ENCODE results near the gene NUTM1. TPM values are rescaled to one million over a fixed set of nuclear protein-coding genes. Genes with fewer than 3 reads are reported as not detected.

The NUTM1 gene, protein sequence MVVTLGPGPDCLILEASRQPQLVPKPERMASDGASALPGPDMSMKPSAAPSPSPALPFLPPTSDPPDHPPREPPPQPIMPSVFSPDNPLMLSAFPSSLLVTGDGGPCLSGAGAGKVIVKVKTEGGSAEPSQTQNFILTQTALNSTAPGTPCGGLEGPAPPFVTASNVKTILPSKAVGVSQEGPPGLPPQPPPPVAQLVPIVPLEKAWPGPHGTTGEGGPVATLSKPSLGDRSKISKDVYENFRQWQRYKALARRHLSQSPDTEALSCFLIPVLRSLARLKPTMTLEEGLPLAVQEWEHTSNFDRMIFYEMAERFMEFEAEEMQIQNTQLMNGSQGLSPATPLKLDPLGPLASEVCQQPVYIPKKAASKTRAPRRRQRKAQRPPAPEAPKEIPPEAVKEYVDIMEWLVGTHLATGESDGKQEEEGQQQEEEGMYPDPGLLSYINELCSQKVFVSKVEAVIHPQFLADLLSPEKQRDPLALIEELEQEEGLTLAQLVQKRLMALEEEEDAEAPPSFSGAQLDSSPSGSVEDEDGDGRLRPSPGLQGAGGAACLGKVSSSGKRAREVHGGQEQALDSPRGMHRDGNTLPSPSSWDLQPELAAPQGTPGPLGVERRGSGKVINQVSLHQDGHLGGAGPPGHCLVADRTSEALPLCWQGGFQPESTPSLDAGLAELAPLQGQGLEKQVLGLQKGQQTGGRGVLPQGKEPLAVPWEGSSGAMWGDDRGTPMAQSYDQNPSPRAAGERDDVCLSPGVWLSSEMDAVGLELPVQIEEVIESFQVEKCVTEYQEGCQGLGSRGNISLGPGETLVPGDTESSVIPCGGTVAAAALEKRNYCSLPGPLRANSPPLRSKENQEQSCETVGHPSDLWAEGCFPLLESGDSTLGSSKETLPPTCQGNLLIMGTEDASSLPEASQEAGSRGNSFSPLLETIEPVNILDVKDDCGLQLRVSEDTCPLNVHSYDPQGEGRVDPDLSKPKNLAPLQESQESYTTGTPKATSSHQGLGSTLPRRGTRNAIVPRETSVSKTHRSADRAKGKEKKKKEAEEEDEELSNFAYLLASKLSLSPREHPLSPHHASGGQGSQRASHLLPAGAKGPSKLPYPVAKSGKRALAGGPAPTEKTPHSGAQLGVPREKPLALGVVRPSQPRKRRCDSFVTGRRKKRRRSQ
- total RNA-seq, result not detected in 3 replicates

- TF ChIP-seq, protein P1, sequence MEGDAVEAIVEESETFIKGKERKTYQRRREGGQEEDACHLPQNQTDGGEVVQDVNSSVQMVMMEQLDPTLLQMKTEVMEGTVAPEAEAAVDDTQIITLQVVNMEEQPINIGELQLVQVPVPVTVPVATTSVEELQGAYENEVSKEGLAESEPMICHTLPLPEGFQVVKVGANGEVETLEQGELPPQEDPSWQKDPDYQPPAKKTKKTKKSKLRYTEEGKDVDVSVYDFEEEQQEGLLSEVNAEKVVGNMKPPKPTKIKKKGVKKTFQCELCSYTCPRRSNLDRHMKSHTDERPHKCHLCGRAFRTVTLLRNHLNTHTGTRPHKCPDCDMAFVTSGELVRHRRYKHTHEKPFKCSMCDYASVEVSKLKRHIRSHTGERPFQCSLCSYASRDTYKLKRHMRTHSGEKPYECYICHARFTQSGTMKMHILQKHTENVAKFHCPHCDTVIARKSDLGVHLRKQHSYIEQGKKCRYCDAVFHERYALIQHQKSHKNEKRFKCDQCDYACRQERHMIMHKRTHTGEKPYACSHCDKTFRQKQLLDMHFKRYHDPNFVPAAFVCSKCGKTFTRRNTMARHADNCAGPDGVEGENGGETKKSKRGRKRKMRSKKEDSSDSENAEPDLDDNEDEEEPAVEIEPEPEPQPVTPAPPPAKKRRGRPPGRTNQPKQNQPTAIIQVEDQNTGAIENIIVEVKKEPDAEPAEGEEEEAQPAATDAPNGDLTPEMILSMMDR (IDR thresholded peaks at IDR 0.05; ENCODE audit: unreplicated experiment), result peak; percentile 94
- Mint-ChIP-seq H3K27me3 (ENCODE audit: low read depth) (no peaks in the 10 kb centered on the region), H3K9me3 (no peaks in the 10 kb centered on the region), H3K4me1 (peaks cover 17% of the 10 kb centered on the region), H3K4me3 (no peak within 1 kb of the TSS), H3K27ac (peak within 1 kb of the TSS; percentile 85), H3K36me3 (peaks cover 10% of the 10 kb centered on the region)
- DNase-seq (ENCODE audit: low spot score in 2 of 2, unreplicated experiment in 2 of 2), result peak; percentile 77 to 93
Observed at GRCh38 chr15:34342737-34343575, at the start of gene NUTM1, which contains the start of gene NOP10. NUTM1 (plus strand) TSS chr15:34343315; CDS start chr15:34343697, 382 bp downstream. NOP10 (minus strand) TSS chr15:34343136; CDS start chr15:34343073, 63 bp downstream.

DNA sequence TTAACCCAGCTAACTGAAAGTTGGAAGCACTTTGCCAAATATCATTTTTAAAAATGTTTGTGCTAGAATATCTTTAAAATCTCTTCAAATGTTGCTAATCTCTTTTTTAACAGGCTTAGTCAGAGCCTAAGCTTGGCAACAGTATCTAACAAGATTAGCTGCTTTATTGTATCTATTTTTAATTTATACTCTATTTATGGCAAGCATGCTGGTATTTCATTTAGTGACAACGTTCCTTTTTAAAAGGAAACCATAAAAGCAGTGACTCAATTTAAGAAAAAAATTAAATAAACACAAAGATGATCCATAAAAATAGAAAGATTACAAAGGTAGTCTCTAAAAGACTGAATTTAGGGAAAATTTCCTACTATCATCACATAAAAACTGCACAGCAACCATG lies 46.1 kb upstream of the NUTM1 start:
- TF ChIP-seq, protein P1 (IDR thresholded peaks at IDR 0.05; ENCODE audit: unreplicated experiment), result no peak
- no peaks in the 10 kb centered on the region for H3K9me3 Mint-ChIP-seq
- DNase-seq (ENCODE audit: low spot score in 2 of 2, unreplicated experiment in 2 of 2), result no peak
- H3K27me3 Mint-ChIP-seq (ENCODE audit: low read depth), result no peaks in the 10 kb centered on the region
- peaks cover 8% of the 10 kb centered on the region for H3K36me3 Mint-ChIP-seq
- no peaks in the 10 kb centered on the region for H3K4me1 Mint-ChIP-seq
- no peak overlapping the region for H3K4me3 Mint-ChIP-seq
- H3K27ac Mint-ChIP-seq, result no peak overlapping the region

DNA sequence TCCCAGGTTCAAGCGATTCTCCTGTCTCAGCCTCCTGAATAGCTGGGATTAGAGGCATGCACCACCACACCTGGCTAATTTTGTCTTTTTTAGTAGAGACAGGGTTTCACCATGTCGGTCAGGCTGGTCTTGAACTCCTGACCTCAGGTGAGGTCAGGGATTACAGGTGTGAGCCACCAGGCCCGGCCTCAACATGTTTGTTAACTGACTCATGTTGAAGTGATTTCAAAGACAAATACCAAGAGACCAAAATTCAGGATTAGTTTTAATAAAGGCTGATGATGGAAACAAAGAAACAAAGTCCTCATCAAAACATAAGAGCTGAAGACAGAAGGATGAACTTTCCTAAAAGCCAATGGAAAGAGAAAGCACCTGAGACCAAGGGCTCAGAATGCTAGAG lies 42.1 kb upstream of the NUTM1 start:
- Mint-ChIP-seq H3K9me3 (no peaks in the 10 kb centered on the region), H3K27ac (no peak overlapping the region), H3K4me1 (no peaks in the 10 kb centered on the region), H3K4me3 (no peak overlapping the region), H3K27me3 (ENCODE audit: low read depth) (no peaks in the 10 kb centered on the region), H3K36me3 (peaks cover 5% of the 10 kb centered on the region)
- TF ChIP-seq, protein P1 (IDR thresholded peaks at IDR 0.05; ENCODE audit: unreplicated experiment), result no peak
- no peak for DNase-seq (ENCODE audit: low spot score in 2 of 2, unreplicated experiment in 2 of 2)

DNA sequence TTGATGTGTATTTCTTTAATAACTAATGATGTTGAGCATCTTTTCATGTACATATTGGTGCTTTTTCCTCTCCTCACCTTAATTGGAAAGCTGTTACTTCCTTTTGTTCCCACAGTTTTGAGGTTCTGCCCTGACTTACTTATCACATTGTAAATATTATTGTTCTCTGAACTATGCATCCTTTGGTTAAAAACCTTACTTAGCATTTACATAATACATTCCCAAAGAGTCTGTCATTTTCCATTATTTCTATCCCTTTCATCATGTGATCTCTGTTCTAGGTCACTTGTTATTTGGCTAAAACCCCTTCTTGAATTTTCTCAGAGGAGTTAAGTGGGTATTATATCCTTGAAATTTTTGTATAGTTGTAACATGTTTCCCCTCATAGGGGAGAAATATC lies 38.5 kb upstream of the NUTM1 start:
- Mint-ChIP-seq H3K27ac (no peak overlapping the region), H3K36me3 (peaks cover 10% of the 10 kb centered on the region), H3K4me1 (no peaks in the 10 kb centered on the region), H3K4me3 (no peak overlapping the region), H3K27me3 (ENCODE audit: low read depth) (no peaks in the 10 kb centered on the region), H3K9me3 (no peaks in the 10 kb centered on the region)
- TF ChIP-seq, protein P1 (IDR thresholded peaks at IDR 0.05; ENCODE audit: unreplicated experiment), result no peak
- DNase-seq (ENCODE audit: low spot score in 2 of 2, unreplicated experiment in 2 of 2), result no peak

GRCh38 chr15:34311563-34311962 lies 31.6 kb upstream of the NUTM1 start:
- Mint-ChIP-seq H3K36me3 (peaks cover 7% of the 10 kb centered on the region), H3K27me3 (ENCODE audit: low read depth) (no peaks in the 10 kb centered on the region), H3K9me3 (no peaks in the 10 kb centered on the region), H3K4me3 (no peak overlapping the region), H3K27ac (no peak overlapping the region), H3K4me1 (peaks cover 1% of the 10 kb centered on the region)
- TF ChIP-seq, protein P1 (IDR thresholded peaks at IDR 0.05; ENCODE audit: unreplicated experiment), result no peak
- DNase-seq (ENCODE audit: low spot score in 2 of 2, unreplicated experiment in 2 of 2), result no peak

Measured in mesothelial cell of epicardium (in vitro differentiated cells).